SJCRH30 (cell line): ENCODE data around the gene AK5. TPM values are rescaled to one million over a fixed set of nuclear protein-coding genes. Genes with fewer than 3 reads are reported as not detected.

ENCODE experiments used
- DNase-seq, 2 experiments: peaks; one replicate each; pipeline ENCODE4 v3.0.0-alpha.2; 2015 to 2020
- H3K27ac ChIP-seq: fragments of 250-450 bp; sonication (Bioruptor Pico); 2 replicates; pipeline ENCODE4 v1.5.1; 2020; ENCODE audit warnings: mild to moderate bottlenecking, moderate library complexity
- H3K27me3 ChIP-seq: fragments of 250-450 bp; sonication (Bioruptor Pico); 2 replicates; pipeline ENCODE4 v1.5.1; 2020; ENCODE audit warnings: mild to moderate bottlenecking, moderate library complexity
- H3K36me3 ChIP-seq: fragments of 250-450 bp; sonication (Bioruptor Pico); 2 replicates; pipeline ENCODE4 v1.5.1; 2020; ENCODE audit warnings: mild to moderate bottlenecking, moderate library complexity
- H3K4me1 ChIP-seq: fragments of 250-450 bp; sonication (Bioruptor Pico); 2 replicates; pipeline ENCODE4 v1.5.1; 2020; ENCODE audit warnings: mild to moderate bottlenecking, moderate library complexity
- H3K4me3 ChIP-seq: fragments of 250-450 bp; sonication (Bioruptor Pico); 2 replicates; pipeline ENCODE4 v1.5.1; 2020; ENCODE audit warnings: mild to moderate bottlenecking, moderate library complexity
- H3K9me3 ChIP-seq: fragments of 250-450 bp; sonication (Bioruptor Pico); replicated peaks from 2 replicates; pipeline ENCODE4 v1.5.1; 2020; ENCODE audit warnings: mild to moderate bottlenecking, moderate library complexity
- total RNA-seq: library from RNA; depleted of rRNA; stranded (reverse); fragments of >200 nt; shearing (Covaris generic); gene quantifications from 2 replicates; pipeline ENCODE4 v1.2.3, GENCODE V29; 2014; rRNA removed

AK5 gene
- total RNA-seq, 1 experiment from 2014 or later, result 22.3 TPM

- no peaks in the 10 kb centered on the region for H3K4me1 ChIP-seq
- H3K27ac ChIP-seq, result no peak overlapping the region
- no peaks in the 10 kb centered on the region for H3K27me3 ChIP-seq
- H3K36me3 ChIP-seq, result peaks cover 27% of the 10 kb centered on the region
- DNase-seq, result no peak
- no peaks in the 10 kb centered on the region for H3K9me3 ChIP-seq
- H3K4me3 ChIP-seq, result no peak overlapping the region
Measured at GRCh38 chr1:77583483-77583882, 301.7 kb downstream of the AK5 start.

GRCh38 chr1:77584884-77585283 is 303.1 kb downstream of the AK5 start:
- no peak for DNase-seq
- peaks cover 19% of the 10 kb centered on the region for H3K36me3 ChIP-seq
- no peaks in the 10 kb centered on the region for H3K4me1 ChIP-seq
- H3K4me3 ChIP-seq, result no peak overlapping the region
- H3K27me3 ChIP-seq, result no peaks in the 10 kb centered on the region
- no peak overlapping the region for H3K27ac ChIP-seq
- H3K9me3 ChIP-seq, result no peaks in the 10 kb centered on the region

- Histone ChIP-seq H3K9me3 (no peaks in the 10 kb centered on the region), H3K4me1 (no peaks in the 10 kb centered on the region), H3K27me3 (no peaks in the 10 kb centered on the region), H3K27ac (no peak overlapping the region), H3K36me3 (peaks cover 17% of the 10 kb centered on the region), H3K4me3 (no peak overlapping the region)
- no peak for DNase-seq
Measured at GRCh38 chr1:77585610-77586314, 303.9 kb downstream of the AK5 start.

GRCh38 chr1:77589231-77589630 is 307.4 kb downstream of the AK5 start:
- DNase-seq, result no peak
- Histone ChIP-seq H3K27me3 (no peaks in the 10 kb centered on the region), H3K27ac (no peak overlapping the region), H3K4me1 (no peaks in the 10 kb centered on the region), H3K36me3 (peaks cover 3% of the 10 kb centered on the region), H3K9me3 (no peaks in the 10 kb centered on the region), H3K4me3 (no peak overlapping the region)

GRCh38 chr1:77590651-77591050 is 308.8 kb downstream of the AK5 start:
- peaks cover 3% of the 10 kb centered on the region for H3K36me3 ChIP-seq
- H3K27me3 ChIP-seq, result no peaks in the 10 kb centered on the region
- no peaks in the 10 kb centered on the region for H3K4me1 ChIP-seq
- no peak overlapping the region for H3K4me3 ChIP-seq
- no peaks in the 10 kb centered on the region for H3K9me3 ChIP-seq
- H3K27ac ChIP-seq, result no peak overlapping the region
- no peak for DNase-seq

- Histone ChIP-seq H3K4me1 (no peaks in the 10 kb centered on the region), H3K4me3 (no peak overlapping the region), H3K27me3 (no peaks in the 10 kb centered on the region), H3K9me3 (no peaks in the 10 kb centered on the region), H3K27ac (no peak overlapping the region), H3K36me3 (peaks cover 11% of the 10 kb centered on the region)
- no peak for DNase-seq
Measured at GRCh38 chr1:77592906-77593305, 311.1 kb downstream of the AK5 start.

GRCh38 chr1:77594366-77595112 is 312.7 kb downstream of the AK5 start:
- peaks cover 11% of the 10 kb centered on the region for H3K36me3 ChIP-seq
- no peaks in the 10 kb centered on the region for H3K27me3 ChIP-seq
- no peaks in the 10 kb centered on the region for H3K4me1 ChIP-seq
- no peak for DNase-seq
- no peaks in the 10 kb centered on the region for H3K9me3 ChIP-seq
- H3K27ac ChIP-seq, result no peak overlapping the region
- no peak overlapping the region for H3K4me3 ChIP-seq

- DNase-seq, result no peak
- no peaks in the 10 kb centered on the region for H3K27me3 ChIP-seq
- no peaks in the 10 kb centered on the region for H3K4me1 ChIP-seq
- H3K9me3 ChIP-seq, result no peaks in the 10 kb centered on the region
- peaks cover 11% of the 10 kb centered on the region for H3K36me3 ChIP-seq
- no peak overlapping the region for H3K27ac ChIP-seq
- H3K4me3 ChIP-seq, result no peak overlapping the region
Measured at GRCh38 chr1:77597310-77597709, 315.5 kb downstream of the AK5 start.

GRCh38 chr1:77605246-77606026 is 323.6 kb downstream of the AK5 start:
- DNase-seq, result peak; percentile 15 to 22
- H3K36me3 ChIP-seq, result peaks cover 17% of the 10 kb centered on the region
- no peak overlapping the region for H3K4me3 ChIP-seq

GRCh38 chr1:77608893-77609292 is 327.1 kb downstream of the AK5 start:
- Histone ChIP-seq H3K4me3 (no peak overlapping the region), H3K4me1 (no peaks in the 10 kb centered on the region; the same call in 1 of the 2 replicates), H3K36me3 (peaks cover 17% of the 10 kb centered on the region), H3K27me3 (no peaks in the 10 kb centered on the region), H3K27ac (no peak overlapping the region), H3K9me3 (peaks cover 9% of the 10 kb centered on the region; the same call in 1 of the 2 replicates)
- DNase-seq, result no peak

More at GRCh38 chr1:77605246-77606026, 323.6 kb downstream of the AK5 start:
- Histone ChIP-seq H3K27me3 (no peaks in the 10 kb centered on the region), H3K4me1 (no peaks in the 10 kb centered on the region; the same call in 1 of the 2 replicates), H3K27ac (no peak overlapping the region), H3K9me3 (peaks cover 9% of the 10 kb centered on the region; the same call in 1 of the 2 replicates)

Other genes with a start within 250 kb of the AK5 start
- gene PIGK, start 62.6 kb upstream of the AK5 start, total RNA-seq, result 40.7 and 49.4 TPM in 2 replicates